HG03135 (cell line): ENCODE data around the gene DBI.
"Not testable (repeated sequence)": the region's sequence is repeated elsewhere in the genome, so short reads cannot be mapped to it uniquely, and the experiment has no call there.

Source experiments
- ATAC-seq: cut with Tn5 transposase; IDR thresholded peaks from one replicate; pipeline ENCODE4 v1.9.1; 2021; ENCODE audit warnings: mild to moderate bottlenecking, moderate library complexity; ENCODE audit not compliant: unreplicated experiment

The DBI gene

GRCh38 chr2:119364798-119365197 is 2.0 kb upstream of the DBI start:
- ATAC-seq: no peak

GRCh38 chr2:119365436-119365835 is 1.3 kb upstream of the DBI start:
- ATAC-seq: no peak

- ATAC-seq: peak; percentile 9
Measured at GRCh38 chr2:119366161-119366648, 572 bp upstream of the DBI start.

GRCh38 chr2:119367472-119368099 is 809 bp downstream of the DBI start:
- ATAC-seq: peak; percentile 22

GRCh38 chr2:119369845-119370244 is 3.1 kb downstream of the DBI start:
- no peak for ATAC-seq

- no peak for ATAC-seq
Measured at GRCh38 chr2:119371111-119371510, 4.3 kb downstream of the DBI start.

GRCh38 chr2:119372778-119373568 is 6.2 kb downstream of the DBI start:
- no peak for ATAC-seq

GRCh38 chr2:119373907-119374745 is 7.3 kb downstream of the DBI start:
- not testable (repeated sequence) for ATAC-seq

- not testable (repeated sequence) for ATAC-seq
Measured at GRCh38 chr2:119376406-119376805, 9.6 kb downstream of the DBI start.

- ATAC-seq: no peak
Measured at GRCh38 chr2:119376810-119377209, 10.0 kb downstream of the DBI start.

- no peak for ATAC-seq
Measured at GRCh38 chr2:119377294-119377992, 10.7 kb downstream of the DBI start.

- ATAC-seq: no peak
Measured at GRCh38 chr2:119377993-119378345, 11.2 kb downstream of the DBI start.

GRCh38 chr2:119378566-119378965 is 11.8 kb downstream of the DBI start:
- ATAC-seq: no peak

GRCh38 chr2:119383410-119384140 is 16.8 kb downstream of the DBI start:
- no peak for ATAC-seq

GRCh38 chr2:119384971-119385370 is 18.2 kb downstream of the DBI start:
- ATAC-seq: no peak

- no peak for ATAC-seq
Measured at GRCh38 chr2:119385466-119385865, 18.7 kb downstream of the DBI start.

GRCh38 chr2:119387381-119388129 is 20.8 kb downstream of the DBI start:
- ATAC-seq: peak; percentile 81

GRCh38 chr2:119389615-119390306 is 23.0 kb downstream of the DBI start:
- no peak for ATAC-seq
